ENCODE results near the gene OR6Y1.

DNA sequence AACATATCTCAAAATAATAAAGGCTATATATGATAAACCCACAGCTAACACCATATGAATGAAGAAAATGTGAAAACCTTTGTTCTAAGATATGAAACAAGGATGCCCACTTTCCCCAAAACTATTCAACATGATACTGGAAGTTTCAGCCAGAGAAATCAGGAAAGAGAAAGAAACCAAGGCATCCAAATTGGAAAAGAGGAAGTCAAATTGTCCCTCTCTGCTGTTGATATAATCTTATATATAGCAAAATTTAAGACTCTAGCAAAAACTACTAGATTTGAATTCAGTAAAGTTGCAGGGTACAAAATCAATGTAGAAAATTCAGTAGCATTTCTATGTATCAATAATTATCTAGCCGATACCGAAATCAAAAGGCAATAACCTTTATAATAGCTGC, 46.5 kb upstream of the OR6Y1 start:
- no peak for TF ChIP-seq SMC3 (IDR thresholded peaks at IDR 0.05; ENCODE audit: low read length)
- no peak for TF ChIP-seq ZMYM4 (CRISPR knock-in tag; IDR thresholded peaks at IDR 0.05)
- no peak for TF ChIP-seq MAZ (IDR thresholded peaks at IDR 0.05; ENCODE audit: borderline replicate concordance, low read depth, low read length)
- TF ChIP-seq MAZ (CRISPR knock-in tag; IDR thresholded peaks at IDR 0.05; ENCODE audit: low read depth): no peak
- no peak for TF ChIP-seq ZNF775 (CRISPR knock-in tag; IDR thresholded peaks at IDR 0.05; ENCODE audit: borderline replicate concordance)
- TF ChIP-seq EP300 (IDR thresholded peaks at IDR 0.05; ENCODE audit: low read depth in 2 of 2, low read length in 2 of 2): no peak
- no peak for TF ChIP-seq EP300 (CRISPR knock-in tag; IDR thresholded peaks at IDR 0.05; ENCODE audit: borderline replicate concordance)
- TF ChIP-seq, protein P1, sequence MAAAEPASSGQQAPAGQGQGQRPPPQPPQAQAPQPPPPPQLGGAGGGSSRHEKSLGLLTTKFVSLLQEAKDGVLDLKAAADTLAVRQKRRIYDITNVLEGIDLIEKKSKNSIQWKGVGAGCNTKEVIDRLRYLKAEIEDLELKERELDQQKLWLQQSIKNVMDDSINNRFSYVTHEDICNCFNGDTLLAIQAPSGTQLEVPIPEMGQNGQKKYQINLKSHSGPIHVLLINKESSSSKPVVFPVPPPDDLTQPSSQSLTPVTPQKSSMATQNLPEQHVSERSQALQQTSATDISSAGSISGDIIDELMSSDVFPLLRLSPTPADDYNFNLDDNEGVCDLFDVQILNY (CRISPR knock-in tag; conservative IDR thresholded peaks at IDR 0.05): no peak
- TF ChIP-seq ZFX (CRISPR knock-in tag; IDR thresholded peaks at IDR 0.05; ENCODE audit: low read depth): no peak

Measured in HepG2 (cell line).